Spleen (tissue), 11 donors: Measurements from ENCODE around the gene PAMR1. TPM values are rescaled to one million over a fixed set of nuclear protein-coding genes. Genes with fewer than 3 reads are reported as not detected.

Source experiments
- DNase-seq: peaks from one replicate; pipeline ENCODE4 v3.0.0-alpha.2; 2020
- H3K27ac ChIP-seq, 8 donors: fragments of 200-600 bp; sonication (generic) in 7 of 8; 1 replicate in 4 of 8; 2 replicates in 4 of 8; pipeline versions ENCODE4 v1.5.0 to v1.8.0; 2016 to 2021; ENCODE audit warnings: inconsistent platforms in 4 of 8, mild to moderate bottlenecking in 4 of 8, moderate library complexity in 1 of 8
- H3K27me3 ChIP-seq, 7 donors: fragments of 200-600 bp; sonication (generic) in 6 of 7; replicated peaks in 1 of 7; 1 replicate in 4 of 7; 2 replicates in 3 of 7; pipeline versions ENCODE4 v1.5.0 to v1.8.0; 2016 to 2021; ENCODE audit warnings: inconsistent platforms in 3 of 7, mild to moderate bottlenecking in 1 of 7
- H3K36me3 ChIP-seq, 6 donors: fragments of 200-600 bp; sonication (generic) in 5 of 6; 1 replicate in 4 of 6; 2 replicates in 2 of 6; pipeline versions ENCODE4 v1.5.0 to v1.8.0; 2016 to 2021; ENCODE audit warnings: inconsistent platforms in 2 of 6
- H3K4me1 ChIP-seq, 6 donors: fragments of 200-600 bp; sonication (generic) in 5 of 6; 1 replicate in 3 of 6; 2 replicates in 3 of 6; pipeline versions ENCODE4 v1.5.0 to v1.8.0; 2016 to 2021; ENCODE audit warnings: inconsistent platforms in 3 of 6
- H3K4me3 ChIP-seq, 8 donors: fragments of 200-600 bp; sonication (generic) in 7 of 8; 1 replicate in 4 of 8; 2 replicates in 4 of 8; pipeline versions ENCODE4 v1.5.0 to v1.8.0; 2016 to 2021; ENCODE audit warnings: inconsistent platforms in 4 of 8, mild to moderate bottlenecking in 4 of 8, moderate library complexity in 2 of 8
- H3K9me3 ChIP-seq, 8 donors: fragments of 200-600 bp; sonication (generic) in 7 of 8; 1 replicate in 4 of 8; 2 replicates in 4 of 8; pipeline versions ENCODE4 v1.5.0 to v1.8.0; 2016 to 2021; ENCODE audit warnings: inconsistent platforms in 4 of 8
- CTCF ChIP-seq, 11 experiments: fragments of 200-600 bp in 7 of 11; fragments of 450-650 bp in 4 of 11; sonication (generic) in 4 of 11; IDR thresholded peaks in 8 of 11; conservative IDR thresholded peaks in 3 of 11; 1 replicate in 7 of 11; 2 replicates in 4 of 11; pipeline versions ENCODE4 v1.4.0 to v1.8.0; 2016 to 2021; ENCODE audit warnings: antibody characterized with exemption in 11 of 11, inconsistent platforms in 4 of 11, mild to moderate bottlenecking in 1 of 11
- POLR2A ChIP-seq, 3 donors: fragments of 450-650 bp; IDR thresholded peaks; one replicate each; pipeline ENCODE4 v1.5.1; 2017; ENCODE audit warnings: antibody characterized with exemption in 3 of 3, mild to moderate bottlenecking in 1 of 3
- POLR2AphosphoS5 ChIP-seq, 3 donors: sonication (generic); formaldehyde crosslinking; IDR thresholded peaks; one replicate each; pipeline ENCODE4 v1.5.1; 2017; ENCODE audit warnings: antibody characterized with exemption in 3 of 3
- WGBS, 5 donors: extraction: QIAGEN DNeasy Blood & Tissue Kit in 3 of 5; methylation state at CpG; one replicate each; pipeline versions ENCODE4 v1.1.5 to v1.1.7; 2013 to 2018; 5-methylcytosine and 5-hydroxymethylcytosine counted together
- intact Hi-C: fragments of 100-400 bp; cut with DNase I; formaldehyde crosslinking; loops from one replicate; pipeline ENCODE4 v1.15.0; 2023; ENCODE audit warnings: low total_unique reads
- polyA plus RNA-seq, 3 donors: library from polyadenylated mRNA; stranded (reverse); fragments of 200-250 nt; gene quantifications; one replicate each; pipeline ENCODE4 v1.2.1, GENCODE V29; 2013
- total RNA-seq, 7 donors: library from RNA; depleted of rRNA in 3 of 7; stranded (reverse); fragments of >200 nt in 3 of 7; fragmentation: NEBNext Ultra II Directional in 4 of 7; extraction: Animal tissue kit (Norgen Biotek cat#: 25700) in 4 of 7; gene quantifications; one replicate each; pipeline versions ENCODE4 v1.1.0 to v1.2.1, GENCODE V29; 2016 to 2021
- donor health status: healthy with polysubstance abuse.
- donor health status: DM: no; HTN: no; CAD: no; lungs with moderate emphysema.
- donor health status: DM: no; HTN: no; CAD: no.
- donor health status: Bipolar disorder and iron deficiency.
- donor health status: healthy.
- donor health status: DM: no; HTN: no; CAD: no.
- donor health status: DM: yes; HTN: yes; CAD: no.

The PAMR1 gene
- total and polyA plus RNA-seq, 10 donors: 1.3 to 23.6 (median 5.1) TPM

DNA sequence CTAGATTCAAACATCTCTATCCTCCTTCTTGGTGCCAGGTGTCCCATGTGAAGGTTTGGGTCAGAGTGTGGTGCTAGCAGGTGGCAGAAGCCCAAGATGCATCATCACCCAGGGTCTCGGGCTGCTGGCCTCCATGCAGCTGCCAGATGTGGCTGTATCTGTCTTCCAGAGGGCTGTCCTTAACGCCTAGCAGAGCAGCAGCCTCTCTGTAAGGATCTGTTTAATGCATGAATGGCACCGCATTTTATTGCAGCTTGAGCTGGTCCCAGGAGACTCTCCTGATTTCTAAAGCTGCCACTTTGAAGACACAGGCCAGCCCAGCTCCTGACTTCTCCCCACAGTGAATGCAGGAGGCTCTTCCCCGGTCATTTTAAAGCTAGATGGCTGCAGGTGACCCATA is 132.3 kb downstream of the PAMR1 start:
- no peak for TF ChIP-seq POLR2AphosphoS5 (IDR thresholded peaks at IDR 0.05)
- TF ChIP-seq POLR2A (IDR thresholded peaks at IDR 0.05): no peak
- TF ChIP-seq CTCF (IDR thresholded peaks at IDR 0.05 in 8 of 11, conservative IDR thresholded peaks at IDR 0.05 in 3 of 11): no peak
- WGBS, 5 donors: 54 to 72% (median 68%) methylated on average over 4 of the region's 4 CpGs
- Histone ChIP-seq H3K27ac (no peak overlapping the region), H3K4me1 (peaks cover 4 to 20% (median 16%) of the 10 kb centered on the region in 6 donors), H3K9me3 (no peaks in the 10 kb centered on the region), H3K4me3 (no peak overlapping the region), H3K27me3 (peaks cover 0 to 7% (median 0%) of the 10 kb centered on the region in 7 donors), H3K36me3 (no peaks in the 10 kb centered on the region)
- no peak for DNase-seq
- intact Hi-C loops: loop anchor here (5.0 kb wide), 2 partner anchors 466 to 811 kb away; no protein-coding TSS in a partner anchor

GRCh38 chr11:35391922-35392688 is 133.3 kb downstream of the PAMR1 start:
- no peak for TF ChIP-seq POLR2A (IDR thresholded peaks at IDR 0.05)
- peak in 2 of 3 donors; percentile 17 to 31 for TF ChIP-seq POLR2AphosphoS5 (IDR thresholded peaks at IDR 0.05)
- peak; percentile 74 to 93 (median 89) for TF ChIP-seq CTCF (IDR thresholded peaks at IDR 0.05 in 8 of 11, conservative IDR thresholded peaks at IDR 0.05 in 3 of 11)
- H3K4me1 ChIP-seq: peaks cover 4 to 20% (median 16%) of the 10 kb centered on the region in 6 donors
- H3K4me3 ChIP-seq: peak overlapping the region in 1 of 8 donors; percentile 12
- no peaks in the 10 kb centered on the region for H3K9me3 ChIP-seq
- 23 to 32% (median 24%) methylated on average over 13 of the region's 13 CpGs for WGBS, 5 donors
- intact Hi-C loops: loop anchor here (5.0 kb wide), 2 partner anchors 465 to 810 kb away; no protein-coding TSS in a partner anchor
- no peak overlapping the region for H3K27ac ChIP-seq
- H3K36me3 ChIP-seq: no peaks in the 10 kb centered on the region
- DNase-seq: peak; percentile 94
- H3K27me3 ChIP-seq: peaks cover 0 to 7% (median 0%) of the 10 kb centered on the region in 7 donors

DNA sequence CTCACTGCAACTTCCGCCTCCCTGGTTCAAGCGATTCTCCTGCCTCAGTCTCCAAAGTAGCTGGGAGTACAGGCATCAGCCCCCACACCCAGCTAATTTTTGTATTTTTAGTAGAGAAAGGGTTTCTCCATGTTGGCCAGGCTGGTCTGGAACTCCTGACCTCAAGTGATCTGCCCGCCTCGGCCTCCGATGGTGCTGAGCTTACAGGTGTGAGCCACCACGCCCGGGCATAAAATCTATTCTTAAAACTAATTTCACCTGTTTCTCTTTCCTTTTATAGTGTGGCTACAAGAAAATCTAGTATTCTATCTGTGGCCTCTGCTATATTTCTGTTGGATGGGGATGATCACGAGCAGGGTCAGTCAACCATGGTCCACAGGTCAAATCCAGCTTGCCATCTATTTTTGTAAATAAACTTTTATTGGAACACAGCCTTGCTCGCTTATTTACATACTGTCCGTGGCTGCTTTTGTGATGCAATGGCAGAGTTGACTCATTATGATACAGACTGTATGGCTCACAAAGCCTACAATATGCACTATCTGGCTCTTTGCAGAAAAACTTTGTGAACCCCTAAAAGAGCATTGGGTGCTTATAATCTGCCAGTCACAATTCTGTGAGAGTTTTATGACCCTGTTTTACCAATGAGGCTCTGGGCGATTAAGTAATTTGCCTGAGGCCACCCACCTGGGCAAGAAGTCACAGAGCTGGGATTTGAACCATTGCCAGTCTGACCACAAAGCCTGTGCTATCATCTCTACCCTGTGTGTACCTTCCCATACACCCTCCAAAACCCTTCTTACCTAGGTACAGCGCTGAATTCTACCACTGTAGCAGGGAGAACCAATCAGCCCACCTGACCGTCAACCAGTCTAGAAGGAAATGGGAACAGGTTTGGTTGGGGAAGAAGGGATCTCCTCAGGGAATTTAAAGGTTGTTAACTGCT is 134.4 kb downstream of the PAMR1 start:
- Histone ChIP-seq H3K36me3 (no peaks in the 10 kb centered on the region), H3K4me1 (peaks cover 4 to 20% (median 16%) of the 10 kb centered on the region in 6 donors), H3K4me3 (no peak overlapping the region), H3K9me3 (no peaks in the 10 kb centered on the region), H3K27ac (no peak overlapping the region), H3K27me3 (peaks cover 0 to 7% (median 0%) of the 10 kb centered on the region in 7 donors)
- intact Hi-C loops: loop anchor here (5.0 kb wide), 2 partner anchors 464 to 809 kb away; no protein-coding TSS in a partner anchor
- TF ChIP-seq POLR2A (IDR thresholded peaks at IDR 0.05) (no peak), POLR2AphosphoS5 (IDR thresholded peaks at IDR 0.05) (no peak), CTCF (IDR thresholded peaks at IDR 0.05 in 8 of 11, conservative IDR thresholded peaks at IDR 0.05 in 3 of 11) (no peak)
- 70 to 79% (median 78%) methylated on average over 13 of the region's 13 CpGs for WGBS, 5 donors
- no peak for DNase-seq
